Epithelial cell of esophagus (primary cell): ENCODE measurements around the gene SLC4A8.

ENCODE experiments used
- DNase-seq: peaks from one replicate; pipeline ENCODE4 v3.0.0; 2010; ENCODE audit warnings: low read depth
- H3K4me3 ChIP-seq: 2 replicates; pipeline ENCODE4 v1.5.1; 2011; ENCODE audit warnings: mild to moderate bottlenecking, low read length, control low read depth
- TF ChIP-seq, protein P1 (sequence below): IDR thresholded peaks from 2 replicates; pipeline ENCODE4 v1.5.1; 2011; ENCODE audit warnings: low read depth, mild to moderate bottlenecking, low read length, control low read depth, inconsistent platforms; ENCODE audit not compliant: insufficient read depth; ENCODE audit errors: missing control alignments

SLC4A8 gene

DNA sequence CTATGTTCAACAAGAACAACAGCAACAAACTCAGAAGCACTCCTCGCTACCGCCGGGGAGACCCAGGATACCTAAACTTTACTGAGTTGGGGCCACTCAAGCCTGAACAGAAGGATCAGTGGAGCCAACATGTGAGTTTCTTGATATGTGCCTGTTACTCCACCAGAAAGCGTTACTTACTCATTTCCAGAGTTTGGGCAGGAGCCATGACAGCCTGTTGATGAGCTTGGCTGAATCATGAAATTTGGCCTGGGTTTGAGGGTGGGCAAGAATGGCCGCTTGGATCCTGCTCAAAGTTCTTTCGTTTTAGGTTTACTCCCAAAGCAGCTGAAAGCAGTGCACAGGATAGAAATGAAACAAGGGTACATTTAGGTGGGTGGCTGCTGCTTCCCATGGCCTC, 21.5 kb upstream of the SLC4A8 start:
- no peak for DNase-seq
- TF ChIP-seq, protein P1, sequence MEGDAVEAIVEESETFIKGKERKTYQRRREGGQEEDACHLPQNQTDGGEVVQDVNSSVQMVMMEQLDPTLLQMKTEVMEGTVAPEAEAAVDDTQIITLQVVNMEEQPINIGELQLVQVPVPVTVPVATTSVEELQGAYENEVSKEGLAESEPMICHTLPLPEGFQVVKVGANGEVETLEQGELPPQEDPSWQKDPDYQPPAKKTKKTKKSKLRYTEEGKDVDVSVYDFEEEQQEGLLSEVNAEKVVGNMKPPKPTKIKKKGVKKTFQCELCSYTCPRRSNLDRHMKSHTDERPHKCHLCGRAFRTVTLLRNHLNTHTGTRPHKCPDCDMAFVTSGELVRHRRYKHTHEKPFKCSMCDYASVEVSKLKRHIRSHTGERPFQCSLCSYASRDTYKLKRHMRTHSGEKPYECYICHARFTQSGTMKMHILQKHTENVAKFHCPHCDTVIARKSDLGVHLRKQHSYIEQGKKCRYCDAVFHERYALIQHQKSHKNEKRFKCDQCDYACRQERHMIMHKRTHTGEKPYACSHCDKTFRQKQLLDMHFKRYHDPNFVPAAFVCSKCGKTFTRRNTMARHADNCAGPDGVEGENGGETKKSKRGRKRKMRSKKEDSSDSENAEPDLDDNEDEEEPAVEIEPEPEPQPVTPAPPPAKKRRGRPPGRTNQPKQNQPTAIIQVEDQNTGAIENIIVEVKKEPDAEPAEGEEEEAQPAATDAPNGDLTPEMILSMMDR = no peak
- H3K4me3 ChIP-seq = no peak overlapping the region

DNA sequence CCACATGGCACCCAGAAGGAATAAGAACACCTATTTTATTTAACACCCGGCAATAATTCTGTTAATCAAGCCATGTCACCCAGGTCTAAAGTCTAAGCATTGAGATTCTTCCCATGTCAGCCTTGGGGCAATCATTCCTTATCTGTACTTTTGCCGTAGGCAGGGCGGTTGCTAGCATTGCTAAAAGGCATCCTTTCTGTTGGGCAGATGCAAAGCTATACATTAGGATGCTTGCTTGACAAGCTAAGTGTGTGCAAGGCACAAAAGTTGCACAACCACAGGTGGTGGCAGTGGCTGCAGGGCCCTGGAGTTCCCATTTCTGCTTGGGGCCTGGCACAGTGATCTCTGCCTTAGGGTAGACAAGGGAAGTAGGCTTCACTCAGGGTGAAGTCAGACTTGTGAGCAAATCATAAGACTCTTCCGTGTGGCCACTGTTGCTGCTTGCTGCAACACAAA, 20.9 kb upstream of the SLC4A8 start:
- TF ChIP-seq, protein P1 = no peak
- DNase-seq = no peak
- no peak overlapping the region for H3K4me3 ChIP-seq

DNA sequence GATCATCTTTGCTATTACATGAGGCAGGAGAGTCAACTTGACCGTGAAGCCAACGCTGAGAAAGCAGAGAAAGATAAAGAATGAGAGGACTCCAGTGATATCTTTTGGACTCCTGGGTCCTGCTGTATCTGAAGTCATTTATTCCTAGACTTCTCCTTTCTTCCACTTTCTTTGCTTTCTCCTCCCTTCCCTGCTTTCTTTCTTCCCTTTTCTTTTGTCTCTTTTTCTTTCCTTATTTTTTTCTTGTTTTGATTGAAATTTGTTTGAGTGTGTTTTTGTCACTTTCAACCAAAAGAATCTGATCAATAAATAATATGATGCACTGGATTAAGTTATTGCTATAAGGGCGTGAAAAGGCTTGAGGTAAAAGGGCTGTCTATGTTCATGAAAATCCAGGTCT, 20.0 kb upstream of the SLC4A8 start:
- TF ChIP-seq, protein P1 = no peak
- H3K4me3 ChIP-seq = no peak overlapping the region
- DNase-seq = no peak

DNA sequence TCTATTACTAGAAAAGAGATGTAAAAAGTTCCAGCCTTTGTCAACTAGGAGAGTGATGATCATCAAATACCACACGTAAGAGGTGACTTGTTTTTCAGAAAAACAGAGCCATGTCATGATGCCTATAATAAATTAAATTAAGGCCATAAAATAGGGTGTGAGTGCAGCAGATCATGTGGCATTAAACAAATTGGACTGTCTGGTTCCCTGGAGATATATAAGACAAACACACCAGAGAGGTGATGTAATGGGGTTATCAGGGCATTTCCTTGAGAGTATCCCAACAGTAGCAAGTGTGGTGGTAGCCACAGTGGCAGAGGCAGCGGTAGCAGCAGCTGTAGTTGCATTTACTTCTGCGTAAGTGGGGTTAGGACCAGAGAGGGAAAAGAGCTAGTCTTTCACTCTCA, 18.8 kb upstream of the SLC4A8 start:
- TF ChIP-seq, protein P1 = no peak
- no peak overlapping the region for H3K4me3 ChIP-seq
- DNase-seq = no peak

DNA sequence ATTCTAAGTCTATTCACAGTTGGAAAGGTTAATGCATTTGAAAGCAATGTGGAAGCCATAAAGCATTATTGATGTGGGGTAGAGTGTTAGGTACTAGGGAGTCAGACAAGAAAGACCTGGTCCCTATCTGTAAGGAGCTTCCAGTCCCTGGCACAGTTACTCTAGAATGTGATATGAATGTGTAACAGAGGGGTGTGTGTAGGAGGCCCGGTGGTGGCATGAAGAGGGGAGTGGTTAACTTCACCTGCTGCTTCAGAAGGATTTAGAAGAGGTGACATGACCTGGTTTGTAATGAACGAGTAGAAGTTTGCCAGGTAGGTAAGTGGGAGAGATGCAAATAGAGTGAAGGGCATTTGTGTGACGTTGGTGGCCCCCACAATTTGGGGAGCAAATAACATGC, 18.3 kb upstream of the SLC4A8 start:
- TF ChIP-seq, protein P1 = no peak
- no peak for DNase-seq
- no peak overlapping the region for H3K4me3 ChIP-seq

DNA sequence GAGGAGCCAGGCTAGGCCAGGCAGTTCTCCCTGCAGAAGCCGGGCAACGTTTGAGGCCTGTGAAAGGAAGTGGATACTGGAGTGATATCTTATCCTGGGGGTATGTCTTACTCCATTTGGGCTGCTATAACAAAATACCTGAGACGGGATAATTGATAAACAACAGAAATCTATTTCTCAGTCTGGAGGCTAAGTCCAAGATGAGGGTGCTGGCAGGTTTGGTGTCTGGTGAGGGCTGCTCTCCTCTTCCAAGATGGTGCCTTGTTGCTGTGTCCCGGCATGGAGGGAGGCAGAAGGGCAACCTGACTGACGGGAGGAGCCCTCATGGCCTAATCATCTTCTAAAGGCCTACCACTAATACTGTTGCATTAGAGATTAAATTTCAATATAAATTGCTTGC, 17.8 kb upstream of the SLC4A8 start:
- DNase-seq = no peak
- no peak overlapping the region for H3K4me3 ChIP-seq
- TF ChIP-seq, protein P1 = no peak

DNA sequence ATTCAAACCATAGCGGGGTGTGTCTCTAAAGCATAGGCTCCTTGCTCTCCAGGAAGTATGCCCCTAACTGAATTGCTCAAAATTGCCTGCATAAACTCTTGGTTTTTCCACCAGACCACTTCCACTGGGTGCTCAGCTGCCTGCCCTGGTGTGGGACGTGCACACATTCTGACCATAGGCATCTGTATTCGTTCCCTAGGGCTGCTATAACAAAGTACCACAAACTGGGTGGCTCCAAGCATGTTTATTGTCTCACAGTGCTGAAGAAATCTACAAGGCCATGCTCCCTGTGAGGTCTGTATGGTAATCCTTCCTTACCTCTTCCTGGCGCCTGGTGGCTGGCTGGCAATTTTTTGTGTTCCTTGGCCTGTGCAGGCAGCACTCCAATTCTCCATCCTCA, 17.0 kb upstream of the SLC4A8 start:
- TF ChIP-seq, protein P1 = no peak
- no peak for DNase-seq
- no peak overlapping the region for H3K4me3 ChIP-seq
